ENCODE data around the gene MED12L. TPM values are rescaled to one million over a fixed set of nuclear protein-coding genes. Genes with fewer than 3 reads are reported as not detected.

MED12L gene
- total RNA-seq, 4 donors from 2014 or later = 0.08 to 1.5 (median 0.19) TPM

DNA sequence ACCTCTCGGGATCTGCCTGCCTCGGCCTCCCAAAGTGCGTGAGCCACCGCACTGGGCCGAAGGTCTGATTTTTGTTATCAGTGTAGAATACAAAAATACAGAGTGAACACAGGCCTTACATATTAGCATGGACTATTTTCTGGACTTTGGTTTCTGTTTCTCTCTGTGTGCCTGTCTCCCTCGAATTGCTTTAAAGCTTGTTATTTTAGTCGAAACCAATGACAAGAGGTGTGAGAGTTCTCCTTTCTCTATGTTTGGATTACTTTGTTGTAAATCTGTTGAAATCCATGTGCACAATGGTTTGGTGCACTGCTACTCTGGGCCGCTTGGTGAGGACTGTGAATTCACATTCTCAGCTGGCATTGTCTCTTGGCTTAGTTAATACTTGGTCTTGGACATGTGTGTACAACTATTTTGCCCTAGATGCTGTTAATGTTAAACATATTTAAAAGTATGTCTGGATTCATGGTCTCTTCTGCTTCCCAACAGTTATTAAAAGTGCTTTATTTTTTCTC lies 23.9 kb downstream of the MED12L start:
- WGBS, 2 donors = 77 to 88% methylated on average over 8 of the region's 8 CpGs
- no peak for TF ChIP-seq POLR2A (IDR thresholded peaks at IDR 0.05)
- no peak for TF ChIP-seq CTCF (IDR thresholded peaks at IDR 0.05)
- Histone ChIP-seq H3K27ac (no peak overlapping the region), H3K4me1 (no peaks in the 10 kb centered on the region), H3K27me3 (peaks cover 0 to 27% (median 0%) of the 10 kb centered on the region in 4 donors), H3K4me3 (no peak overlapping the region), H3K36me3 (no peaks in the 10 kb centered on the region), H3K9me3 (no peaks in the 10 kb centered on the region)
- intact Hi-C loops (cut with DNase I) = no loop called here
- no peak for DNase-seq

GRCh38 chr3:151112731-151113130 lies 27.3 kb downstream of the MED12L start:
- H3K27ac ChIP-seq = no peak overlapping the region
- H3K4me3 ChIP-seq = no peak overlapping the region
- H3K36me3 ChIP-seq = no peaks in the 10 kb centered on the region
- H3K9me3 ChIP-seq = no peaks in the 10 kb centered on the region
- H3K27me3 ChIP-seq = peaks cover 0 to 17% (median 0%) of the 10 kb centered on the region in 4 donors
- intact Hi-C loops (cut with DNase I) = no loop called here
- no peak for DNase-seq
- 60 to 74% methylated on average over 3 of the region's 3 CpGs for WGBS, 2 donors
- TF ChIP-seq CTCF (IDR thresholded peaks at IDR 0.05) (no peak), POLR2A (IDR thresholded peaks at IDR 0.05) (no peak)
- no peaks in the 10 kb centered on the region for H3K4me1 ChIP-seq

DNA sequence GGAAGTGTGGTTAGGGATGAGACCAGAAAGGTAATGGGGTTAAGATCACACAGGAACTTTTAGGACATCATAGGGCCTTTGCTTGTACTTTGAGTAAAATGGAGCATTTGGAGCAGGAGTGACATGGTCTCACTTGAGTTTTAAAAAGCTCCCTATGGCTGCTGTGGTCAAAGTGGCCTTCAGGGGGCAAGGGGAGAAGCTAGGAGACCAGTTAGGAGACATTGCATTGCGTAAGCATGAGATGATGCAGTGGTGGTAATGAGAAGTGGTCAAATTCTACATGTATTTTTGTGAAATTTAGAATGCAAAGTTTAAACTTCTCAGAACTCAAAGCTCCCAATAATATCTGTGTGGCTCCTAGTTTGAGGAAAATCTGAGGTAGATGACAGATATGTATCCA lies 27.9 kb downstream of the MED12L start:
- H3K4me1 ChIP-seq = no peaks in the 10 kb centered on the region
- DNase-seq = no peak
- intact Hi-C loops (cut with DNase I) = no loop called here
- 67 to 79% methylated on average over 1 of the region's 1 CpG for WGBS, 2 donors
- H3K36me3 ChIP-seq = no peaks in the 10 kb centered on the region
- no peak overlapping the region for H3K4me3 ChIP-seq
- peaks cover 0 to 11% (median 0%) of the 10 kb centered on the region in 4 donors for H3K27me3 ChIP-seq
- no peak for TF ChIP-seq POLR2A (IDR thresholded peaks at IDR 0.05)
- no peak overlapping the region for H3K27ac ChIP-seq
- no peaks in the 10 kb centered on the region for H3K9me3 ChIP-seq

DNA sequence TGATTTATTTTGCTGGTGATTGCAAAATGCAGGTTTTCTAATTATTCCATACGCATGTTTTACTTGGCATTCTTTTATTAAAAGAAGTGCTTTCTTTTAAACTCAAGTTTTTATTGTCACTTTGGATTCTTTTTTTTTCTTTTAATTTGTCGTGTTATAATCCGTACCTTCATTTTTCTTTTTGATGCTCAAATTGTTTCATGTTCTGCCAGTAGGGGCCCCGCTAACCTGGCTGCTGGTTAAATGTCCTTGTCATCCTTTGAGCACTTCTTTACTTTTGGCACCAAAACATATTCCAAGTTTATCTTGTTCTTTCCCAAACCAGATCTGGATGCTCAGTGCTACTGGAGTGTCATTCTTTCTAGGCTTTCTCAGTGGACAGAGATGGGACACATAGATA lies 31.6 kb downstream of the MED12L start:
- no peaks in the 10 kb centered on the region for H3K9me3 ChIP-seq
- no peak overlapping the region for H3K27ac ChIP-seq
- H3K4me3 ChIP-seq = no peak overlapping the region
- H3K27me3 ChIP-seq = no peaks in the 10 kb centered on the region
- 64 to 71% methylated on average over 4 of the region's 4 CpGs for WGBS, 2 donors
- no peaks in the 10 kb centered on the region for H3K36me3 ChIP-seq
- intact Hi-C loops (cut with DNase I) = no loop called here
- no peak for DNase-seq
- no peak for TF ChIP-seq CTCF (IDR thresholded peaks at IDR 0.05)
- no peak for TF ChIP-seq POLR2A (IDR thresholded peaks at IDR 0.05)
- no peaks in the 10 kb centered on the region for H3K4me1 ChIP-seq

DNA sequence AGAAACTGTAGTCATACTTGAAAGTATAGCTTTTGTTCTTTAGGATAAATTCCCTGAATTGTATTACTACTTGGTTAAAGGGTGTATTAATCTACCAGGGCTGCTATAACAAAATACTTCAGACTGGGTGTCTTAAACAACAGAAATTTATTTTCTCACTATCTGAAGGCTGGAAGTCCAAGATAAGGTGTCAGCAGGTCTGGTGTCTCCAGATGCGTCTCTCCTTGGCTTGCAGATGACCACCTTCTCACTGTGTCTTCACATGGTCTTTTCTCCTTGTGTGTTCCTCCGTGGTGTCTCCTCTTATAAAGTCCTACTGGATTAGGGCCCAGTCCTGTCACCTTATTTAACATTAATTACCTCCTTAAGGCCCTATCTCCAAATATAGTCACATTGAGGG lies 33.7 kb downstream of the MED12L start:
- no peaks in the 10 kb centered on the region for H3K36me3 ChIP-seq
- H3K27me3 ChIP-seq = peaks cover 0 to 5% (median 0%) of the 10 kb centered on the region in 4 donors
- no peak overlapping the region for H3K27ac ChIP-seq
- no peak for DNase-seq
- no peaks in the 10 kb centered on the region for H3K9me3 ChIP-seq
- TF ChIP-seq POLR2A (IDR thresholded peaks at IDR 0.05) (no peak), CTCF (IDR thresholded peaks at IDR 0.05) (no peak)
- WGBS, 2 donors = 77 to 81% methylated on average over 2 of the region's 2 CpGs
- intact Hi-C loops (cut with DNase I) = no loop called here
- no peak overlapping the region for H3K4me3 ChIP-seq
- H3K4me1 ChIP-seq = no peaks in the 10 kb centered on the region

GRCh38 chr3:151120409-151120808 lies 34.9 kb downstream of the MED12L start:
- H3K36me3 ChIP-seq = no peaks in the 10 kb centered on the region
- peaks cover 0 to 5% (median 0%) of the 10 kb centered on the region in 4 donors for H3K27me3 ChIP-seq
- no peaks in the 10 kb centered on the region for H3K9me3 ChIP-seq
- no peak for DNase-seq
- H3K4me3 ChIP-seq = no peak overlapping the region
- H3K27ac ChIP-seq = no peak overlapping the region
- 87 to 93% methylated on average over 2 of the region's 2 CpGs for WGBS, 2 donors
- H3K4me1 ChIP-seq = no peaks in the 10 kb centered on the region
- TF ChIP-seq POLR2A (IDR thresholded peaks at IDR 0.05) (no peak), CTCF (IDR thresholded peaks at IDR 0.05) (no peak)
- intact Hi-C loops (cut with DNase I) = no loop called here

Data from esophagus squamous epithelium (tissue), 5 donors.